Measurements from ENCODE around the gene EXD3. TPM values are rescaled to one million over a fixed set of nuclear protein-coding genes. Genes with fewer than 3 reads are reported as not detected.

The EXD3 gene
- total RNA-seq, 3 donors from 2014 or later, result 39.4 to 56.7 (median 40.1) TPM

DNA sequence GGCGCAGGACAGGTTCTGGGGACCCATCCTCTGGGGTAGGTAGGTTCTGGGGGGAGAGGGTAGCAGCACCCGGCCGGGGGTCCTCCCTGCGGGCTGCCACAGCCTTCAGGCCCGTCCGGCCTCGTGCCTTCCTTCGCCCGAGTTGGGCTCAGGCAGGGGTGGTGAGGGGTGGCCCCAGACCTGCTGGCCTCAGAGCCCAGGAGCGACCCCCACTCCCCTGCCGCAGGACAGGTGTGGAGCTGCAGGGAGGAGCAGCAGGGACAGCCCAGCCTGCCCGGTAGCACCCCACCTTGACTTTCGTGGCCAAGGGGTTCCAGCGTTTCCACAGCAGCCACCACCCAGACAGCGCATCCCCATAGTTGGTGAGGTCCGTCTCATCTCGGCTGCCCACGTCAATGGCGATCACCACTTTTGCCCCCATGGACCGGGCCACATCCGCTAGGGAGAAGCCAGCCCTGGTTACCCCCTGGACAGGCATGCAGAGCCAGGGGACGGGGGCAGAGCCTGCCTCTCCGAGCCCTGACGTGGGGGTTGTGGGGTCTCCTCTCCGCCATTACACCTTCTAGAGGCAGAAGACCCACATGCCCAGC is 39.5 kb upstream of the EXD3 start:
- H3K9me3 ChIP-seq, result no peaks in the 10 kb centered on the region
- no peak overlapping the region for H3K4me3 ChIP-seq
- peaks cover 14% of the 10 kb centered on the region for H3K4me1 ChIP-seq (ENCODE audit: low read depth)
- H3K36me3 ChIP-seq (ENCODE audit: low read depth), result no peaks in the 10 kb centered on the region
- no peak for TF ChIP-seq CTCF (IDR thresholded peaks at IDR 0.05)
- DNase-seq (peak in 1 of 3 donors; percentile 26), ATAC-seq (no peak)
- intact Hi-C loops (cut with DNase I, micrococcal nuclease), result no loop called here

- ATAC-seq (peak; percentile 37), DNase-seq (peak; percentile 56 to 92 (median 81))
- intact Hi-C loops (cut with DNase I, micrococcal nuclease), result no loop called here
- Histone ChIP-seq H3K4me3 (no peak overlapping the region), H3K36me3 (ENCODE audit: low read depth) (no peaks in the 10 kb centered on the region), H3K9me3 (no peaks in the 10 kb centered on the region), H3K4me1 (ENCODE audit: low read depth) (peaks cover 14% of the 10 kb centered on the region)
- no peak for TF ChIP-seq CTCF (IDR thresholded peaks at IDR 0.05)
These were observed 38.9 kb upstream of the EXD3 start for GRCh38 chr9:137461663-137462395.

DNA sequence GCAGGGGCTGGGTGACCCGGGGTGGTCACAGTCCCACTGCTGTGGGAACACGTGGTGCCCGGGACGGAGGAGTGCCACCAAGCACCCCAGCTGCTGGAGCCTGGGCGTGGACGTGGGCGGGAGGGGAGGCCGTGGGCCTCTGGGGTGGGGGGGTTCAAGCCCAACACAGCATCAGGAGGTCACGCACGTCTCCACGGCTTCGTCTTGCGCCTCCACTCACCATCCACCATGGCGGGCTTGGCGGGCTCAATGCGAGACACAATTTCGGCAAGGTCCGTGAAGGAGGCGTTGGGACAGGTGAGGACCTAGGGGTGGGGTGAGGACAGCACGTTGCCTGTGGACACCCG is 38.3 kb upstream of the EXD3 start:
- no peak for ATAC-seq
- TF ChIP-seq CTCF (IDR thresholded peaks at IDR 0.05), result no peak
- Histone ChIP-seq H3K36me3 (ENCODE audit: low read depth) (no peaks in the 10 kb centered on the region), H3K4me3 (no peak overlapping the region), H3K9me3 (no peaks in the 10 kb centered on the region), H3K4me1 (ENCODE audit: low read depth) (peaks cover 14% of the 10 kb centered on the region)
- intact Hi-C loops (cut with DNase I, micrococcal nuclease), result no loop called here
- peak in 1 of 3 donors; percentile 12 for DNase-seq

DNA sequence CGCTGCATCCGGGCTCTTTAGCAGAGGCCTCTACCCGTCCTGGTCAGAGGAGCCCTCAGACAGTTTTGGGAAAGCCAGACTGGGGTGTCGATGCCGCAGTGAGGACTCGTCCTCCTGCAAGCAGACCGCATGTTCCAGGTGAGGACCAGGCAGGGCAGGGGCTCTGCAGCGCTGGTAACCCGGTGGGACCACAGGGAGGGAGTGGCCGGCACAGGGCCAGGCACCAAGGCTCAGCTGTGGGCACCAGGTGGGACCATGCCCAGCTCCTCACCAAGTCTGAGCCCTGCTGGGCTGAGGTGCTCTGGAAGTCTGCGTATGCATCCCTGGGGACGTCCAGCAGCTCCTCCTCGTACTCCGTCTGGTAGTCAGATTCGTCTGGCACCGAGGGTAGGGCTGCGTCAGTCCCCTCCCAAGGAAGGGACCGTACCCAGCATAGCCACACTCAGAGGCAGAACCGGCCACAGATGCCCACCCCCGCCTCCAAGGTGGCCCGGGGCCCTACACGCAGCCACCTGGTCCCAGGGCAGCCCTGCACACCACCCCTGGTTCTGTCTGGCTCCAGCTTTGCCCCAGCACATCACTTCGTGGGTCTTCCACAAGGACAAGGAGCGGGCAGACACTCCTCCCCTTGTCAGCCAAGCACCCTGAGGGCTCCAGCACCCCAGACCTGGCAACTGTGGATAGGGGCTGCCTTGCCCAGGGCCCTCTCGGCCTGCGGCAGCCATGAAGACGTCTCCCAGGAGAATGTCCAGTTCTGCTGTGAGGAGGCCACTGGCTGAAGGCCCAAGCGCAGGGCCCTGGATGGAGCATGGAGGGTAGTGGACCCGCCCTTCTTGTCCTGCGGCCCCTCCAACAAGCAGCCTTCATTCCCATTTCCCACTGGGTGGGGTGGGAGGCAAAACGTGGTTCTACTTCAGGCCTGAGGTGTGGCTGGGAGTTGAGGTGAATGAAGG is 37.7 kb upstream of the EXD3 start:
- Histone ChIP-seq H3K36me3 (ENCODE audit: low read depth) (no peaks in the 10 kb centered on the region), H3K9me3 (no peaks in the 10 kb centered on the region), H3K4me1 (ENCODE audit: low read depth) (peaks cover 14% of the 10 kb centered on the region), H3K4me3 (no peak overlapping the region)
- DNase-seq, result peak; percentile 17 to 62 (median 49)
- intact Hi-C loops (cut with DNase I, micrococcal nuclease), result no loop called here
- no peak for ATAC-seq
- no peak for TF ChIP-seq CTCF (IDR thresholded peaks at IDR 0.05)

GRCh38 chr9:137459601-137460362 is 36.8 kb upstream of the EXD3 start:
- H3K9me3 ChIP-seq, result no peaks in the 10 kb centered on the region
- peak overlapping the region; percentile 34 for H3K4me3 ChIP-seq
- DNase-seq (no peak), ATAC-seq (no peak)
- no peak for TF ChIP-seq CTCF (IDR thresholded peaks at IDR 0.05)
- intact Hi-C loops (cut with DNase I, micrococcal nuclease), result no loop called here
- H3K36me3 ChIP-seq (ENCODE audit: low read depth), result no peaks in the 10 kb centered on the region
- H3K4me1 ChIP-seq (ENCODE audit: low read depth), result peaks cover 18% of the 10 kb centered on the region

Data from mucosa of descending colon (tissue), 3 donors.